HL-60 (cell line): ENCODE data around the gene SP3.

Experiments used
- GABPA ChIP-seq: IDR thresholded peaks from 2 replicates; pipeline ENCODE4 v1.6.1; 2012; ENCODE audit warnings: low read depth
- POLR2AphosphoS5 ChIP-seq: IDR thresholded peaks from 2 replicates; pipeline ENCODE4 v1.6.1; 2012; ENCODE audit warnings: low read depth
- TF ChIP-seq, protein P1 (sequence below): IDR thresholded peaks from one replicate; pipeline ENCODE4 v1.5.1; 2011; ENCODE audit warnings: low read length, control low read depth, inconsistent platforms; ENCODE audit not compliant: insufficient read depth
- TF ChIP-seq, protein P2 (sequence below): IDR thresholded peaks from 2 replicates; pipeline ENCODE4 v1.6.1; 2012; ENCODE audit warnings: low read depth; ENCODE audit not compliant: insufficient replicate concordance

DNA sequence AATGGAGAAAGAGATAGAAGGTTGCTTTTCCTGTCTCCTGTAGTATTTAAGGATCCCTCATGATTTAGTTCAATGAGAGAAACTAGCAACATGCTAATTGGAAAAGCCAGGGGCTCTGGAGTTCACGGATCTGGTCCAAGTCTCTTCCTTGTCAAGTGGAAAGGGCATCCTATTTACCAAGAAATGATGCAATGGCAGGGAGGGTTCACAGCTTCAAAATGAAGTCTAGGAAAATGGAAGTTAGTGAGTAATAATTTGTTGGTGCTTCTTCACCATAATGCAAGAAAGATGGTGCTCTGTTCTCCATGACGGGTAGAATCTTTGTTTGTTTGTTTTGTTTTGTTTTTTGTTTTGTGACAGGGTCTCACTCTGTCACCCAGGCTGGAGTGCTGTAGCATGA, 34.6 kb upstream of the SP3 start:
- TF ChIP-seq, protein P1, sequence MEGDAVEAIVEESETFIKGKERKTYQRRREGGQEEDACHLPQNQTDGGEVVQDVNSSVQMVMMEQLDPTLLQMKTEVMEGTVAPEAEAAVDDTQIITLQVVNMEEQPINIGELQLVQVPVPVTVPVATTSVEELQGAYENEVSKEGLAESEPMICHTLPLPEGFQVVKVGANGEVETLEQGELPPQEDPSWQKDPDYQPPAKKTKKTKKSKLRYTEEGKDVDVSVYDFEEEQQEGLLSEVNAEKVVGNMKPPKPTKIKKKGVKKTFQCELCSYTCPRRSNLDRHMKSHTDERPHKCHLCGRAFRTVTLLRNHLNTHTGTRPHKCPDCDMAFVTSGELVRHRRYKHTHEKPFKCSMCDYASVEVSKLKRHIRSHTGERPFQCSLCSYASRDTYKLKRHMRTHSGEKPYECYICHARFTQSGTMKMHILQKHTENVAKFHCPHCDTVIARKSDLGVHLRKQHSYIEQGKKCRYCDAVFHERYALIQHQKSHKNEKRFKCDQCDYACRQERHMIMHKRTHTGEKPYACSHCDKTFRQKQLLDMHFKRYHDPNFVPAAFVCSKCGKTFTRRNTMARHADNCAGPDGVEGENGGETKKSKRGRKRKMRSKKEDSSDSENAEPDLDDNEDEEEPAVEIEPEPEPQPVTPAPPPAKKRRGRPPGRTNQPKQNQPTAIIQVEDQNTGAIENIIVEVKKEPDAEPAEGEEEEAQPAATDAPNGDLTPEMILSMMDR, result no peak
- TF ChIP-seq POLR2AphosphoS5, result no peak
- TF ChIP-seq, protein P2, sequence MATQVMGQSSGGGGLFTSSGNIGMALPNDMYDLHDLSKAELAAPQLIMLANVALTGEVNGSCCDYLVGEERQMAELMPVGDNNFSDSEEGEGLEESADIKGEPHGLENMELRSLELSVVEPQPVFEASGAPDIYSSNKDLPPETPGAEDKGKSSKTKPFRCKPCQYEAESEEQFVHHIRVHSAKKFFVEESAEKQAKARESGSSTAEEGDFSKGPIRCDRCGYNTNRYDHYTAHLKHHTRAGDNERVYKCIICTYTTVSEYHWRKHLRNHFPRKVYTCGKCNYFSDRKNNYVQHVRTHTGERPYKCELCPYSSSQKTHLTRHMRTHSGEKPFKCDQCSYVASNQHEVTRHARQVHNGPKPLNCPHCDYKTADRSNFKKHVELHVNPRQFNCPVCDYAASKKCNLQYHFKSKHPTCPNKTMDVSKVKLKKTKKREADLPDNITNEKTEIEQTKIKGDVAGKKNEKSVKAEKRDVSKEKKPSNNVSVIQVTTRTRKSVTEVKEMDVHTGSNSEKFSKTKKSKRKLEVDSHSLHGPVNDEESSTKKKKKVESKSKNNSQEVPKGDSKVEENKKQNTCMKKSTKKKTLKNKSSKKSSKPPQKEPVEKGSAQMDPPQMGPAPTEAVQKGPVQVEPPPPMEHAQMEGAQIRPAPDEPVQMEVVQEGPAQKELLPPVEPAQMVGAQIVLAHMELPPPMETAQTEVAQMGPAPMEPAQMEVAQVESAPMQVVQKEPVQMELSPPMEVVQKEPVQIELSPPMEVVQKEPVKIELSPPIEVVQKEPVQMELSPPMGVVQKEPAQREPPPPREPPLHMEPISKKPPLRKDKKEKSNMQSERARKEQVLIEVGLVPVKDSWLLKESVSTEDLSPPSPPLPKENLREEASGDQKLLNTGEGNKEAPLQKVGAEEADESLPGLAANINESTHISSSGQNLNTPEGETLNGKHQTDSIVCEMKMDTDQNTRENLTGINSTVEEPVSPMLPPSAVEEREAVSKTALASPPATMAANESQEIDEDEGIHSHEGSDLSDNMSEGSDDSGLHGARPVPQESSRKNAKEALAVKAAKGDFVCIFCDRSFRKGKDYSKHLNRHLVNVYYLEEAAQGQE, result no peak
- TF ChIP-seq GABPA, result no peak
